ENCODE results near the gene AP1S2. TPM values are rescaled to one million over a fixed set of nuclear protein-coding genes. Genes with fewer than 3 reads are reported as not detected.

Gene AP1S2
- total RNA-seq, 1 donor from 2014 or later: 89.4 TPM

DNA sequence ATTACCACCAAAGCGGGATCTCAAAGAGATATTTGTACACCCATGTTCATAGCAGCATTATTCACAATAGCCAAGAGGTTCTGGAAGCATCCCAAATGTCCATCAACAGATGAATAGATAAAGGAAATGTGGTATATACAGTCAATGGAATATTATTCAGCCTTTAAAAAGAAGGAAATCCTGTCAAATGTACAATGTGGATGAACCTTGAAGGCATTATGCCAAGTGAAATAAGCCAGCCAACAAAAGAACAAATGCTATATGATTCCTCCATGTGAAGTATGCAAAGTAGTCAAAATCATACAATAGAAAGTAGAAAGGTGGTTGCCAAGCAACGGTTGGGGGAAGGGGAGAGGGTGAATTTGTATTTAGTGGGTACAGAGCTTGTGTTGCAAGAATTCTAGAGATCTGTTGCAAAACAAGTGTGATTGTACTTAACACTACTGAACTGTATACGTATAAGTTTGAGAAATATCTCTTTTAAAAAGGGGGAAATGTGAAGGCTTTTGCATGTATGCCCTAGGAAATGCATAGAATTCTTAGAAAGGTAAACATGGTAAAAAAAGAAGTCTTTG lies 69.3 kb downstream of the AP1S2 start:
- H3K9me3 Mint-ChIP-seq (ENCODE audit: unreplicated experiment): no peaks in the 10 kb centered on the region
- H3K4me1 Mint-ChIP-seq (ENCODE audit: low read depth, unreplicated experiment): no peaks in the 10 kb centered on the region
- H3K27me3 Mint-ChIP-seq (ENCODE audit: unreplicated experiment): no peaks in the 10 kb centered on the region
- H3K36me3 Mint-ChIP-seq (ENCODE audit: unreplicated experiment): no peaks in the 10 kb centered on the region
- H3K4me3 Mint-ChIP-seq (ENCODE audit: unreplicated experiment): no peak overlapping the region
- no peak overlapping the region for H3K27ac Mint-ChIP-seq (ENCODE audit: unreplicated experiment)
- TF ChIP-seq, protein P1, sequence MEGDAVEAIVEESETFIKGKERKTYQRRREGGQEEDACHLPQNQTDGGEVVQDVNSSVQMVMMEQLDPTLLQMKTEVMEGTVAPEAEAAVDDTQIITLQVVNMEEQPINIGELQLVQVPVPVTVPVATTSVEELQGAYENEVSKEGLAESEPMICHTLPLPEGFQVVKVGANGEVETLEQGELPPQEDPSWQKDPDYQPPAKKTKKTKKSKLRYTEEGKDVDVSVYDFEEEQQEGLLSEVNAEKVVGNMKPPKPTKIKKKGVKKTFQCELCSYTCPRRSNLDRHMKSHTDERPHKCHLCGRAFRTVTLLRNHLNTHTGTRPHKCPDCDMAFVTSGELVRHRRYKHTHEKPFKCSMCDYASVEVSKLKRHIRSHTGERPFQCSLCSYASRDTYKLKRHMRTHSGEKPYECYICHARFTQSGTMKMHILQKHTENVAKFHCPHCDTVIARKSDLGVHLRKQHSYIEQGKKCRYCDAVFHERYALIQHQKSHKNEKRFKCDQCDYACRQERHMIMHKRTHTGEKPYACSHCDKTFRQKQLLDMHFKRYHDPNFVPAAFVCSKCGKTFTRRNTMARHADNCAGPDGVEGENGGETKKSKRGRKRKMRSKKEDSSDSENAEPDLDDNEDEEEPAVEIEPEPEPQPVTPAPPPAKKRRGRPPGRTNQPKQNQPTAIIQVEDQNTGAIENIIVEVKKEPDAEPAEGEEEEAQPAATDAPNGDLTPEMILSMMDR (IDR thresholded peaks at IDR 0.05; ENCODE audit: partially characterized antibody, unreplicated experiment): no peak
- DNase-seq: no peak

- H3K4me3 Mint-ChIP-seq (ENCODE audit: unreplicated experiment): no peak overlapping the region
- no peaks in the 10 kb centered on the region for H3K27me3 Mint-ChIP-seq (ENCODE audit: unreplicated experiment)
- no peaks in the 10 kb centered on the region for H3K36me3 Mint-ChIP-seq (ENCODE audit: unreplicated experiment)
- H3K27ac Mint-ChIP-seq (ENCODE audit: unreplicated experiment): no peak overlapping the region
- H3K4me1 Mint-ChIP-seq (ENCODE audit: low read depth, unreplicated experiment): no peaks in the 10 kb centered on the region
- no peaks in the 10 kb centered on the region for H3K9me3 Mint-ChIP-seq (ENCODE audit: unreplicated experiment)
- TF ChIP-seq, protein P1 (IDR thresholded peaks at IDR 0.05; ENCODE audit: partially characterized antibody, unreplicated experiment): no peak
- no peak for DNase-seq
Observed at GRCh38 chrX:15781961-15782699, 72.5 kb downstream of the AP1S2 start.

Other genes with a start within 250 kb of the AP1S2 start
- 0.27 TPM for gene CLTRN, start 190.0 kb downstream of the AP1S2 start, total RNA-seq (ENCODE audit: unreplicated experiment)
- 4.1 TPM for gene CA5B, start 116.5 kb downstream of the AP1S2 start, total RNA-seq (ENCODE audit: unreplicated experiment)
- 8.5 TPM for gene ZRSR2, start 64.3 kb downstream of the AP1S2 start, total RNA-seq (ENCODE audit: unreplicated experiment)

Measured in glutamatergic neuron (in vitro differentiated cells).